DMS53 treated with DMSO at 0.1 percent for 48 hours (cell line): ENCODE measurements around the gene TRIM44.
"Not testable (repeated sequence)": the region's sequence is repeated elsewhere in the genome, so short reads cannot be mapped to it uniquely, and the experiment has no call there.

Source experiments
- DNase-seq: peaks from one replicate; lab custom pipeline; 2025; ENCODE audit not compliant: unreplicated experiment; lab: John Stamatoyannopoulos, UW

TRIM44 gene

GRCh38 chr11:35846874-35847273, 184.3 kb downstream of the TRIM44 start:
- DNase-seq = no peak

DNA sequence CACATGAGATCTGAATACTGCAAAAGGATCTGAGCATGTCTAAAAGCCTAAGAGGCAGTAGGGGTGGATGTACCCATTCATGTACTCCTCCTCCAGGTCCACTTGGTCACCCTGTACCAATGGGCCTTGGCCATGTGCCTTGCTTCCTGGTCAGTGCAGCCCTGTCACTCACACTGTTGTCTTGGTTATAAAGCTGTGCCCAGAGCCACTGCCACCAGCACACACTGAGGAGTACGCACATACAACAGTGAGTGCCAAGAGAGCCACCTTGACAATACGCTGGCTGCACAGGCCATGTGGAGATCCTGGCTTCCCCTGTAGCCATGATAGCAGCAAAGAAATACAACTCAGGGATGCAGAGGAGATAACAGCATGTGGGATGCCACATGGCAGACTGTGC, 184.9 kb downstream of the TRIM44 start:
- DNase-seq = no peak

DNA sequence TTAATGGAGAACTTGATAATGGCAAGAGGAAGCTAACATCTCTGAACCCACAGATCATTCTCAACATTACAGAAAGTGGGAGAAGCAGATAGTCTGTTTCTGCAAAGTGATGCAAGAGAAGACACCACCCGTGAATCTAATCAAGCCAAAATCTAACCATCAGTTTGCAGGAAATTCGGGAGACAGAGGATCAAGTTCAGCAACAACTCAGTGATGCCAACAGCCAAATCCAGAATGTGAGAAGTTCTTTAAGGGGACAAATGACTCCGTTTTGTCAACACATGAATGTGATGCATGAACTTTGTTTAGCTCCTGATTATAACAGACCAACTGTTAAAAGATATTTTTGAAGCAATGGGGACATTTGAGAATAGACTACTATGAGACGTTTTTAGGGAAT, 186.0 kb downstream of the TRIM44 start:
- no peak for DNase-seq

DNA sequence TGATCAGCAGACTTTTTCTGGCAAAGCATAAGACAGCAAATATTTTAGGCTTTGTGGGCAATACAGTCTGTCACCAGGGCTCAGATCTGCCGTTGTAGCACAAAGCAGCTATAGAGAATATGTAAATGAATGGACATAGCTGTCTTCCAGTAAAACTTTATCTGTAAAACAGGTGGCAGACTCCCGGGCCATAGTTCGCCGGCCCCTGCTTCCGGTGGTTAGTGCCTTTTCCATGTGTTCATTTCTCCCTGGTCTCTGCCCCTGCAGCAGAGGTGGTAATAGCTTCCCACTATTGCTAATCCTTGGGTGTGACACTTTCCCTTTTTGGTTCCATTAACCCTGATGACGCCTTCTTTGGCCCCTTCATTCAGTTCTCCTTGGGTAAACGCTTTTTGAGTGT, 187.6 kb downstream of the TRIM44 start:
- DNase-seq = no peak

DNA sequence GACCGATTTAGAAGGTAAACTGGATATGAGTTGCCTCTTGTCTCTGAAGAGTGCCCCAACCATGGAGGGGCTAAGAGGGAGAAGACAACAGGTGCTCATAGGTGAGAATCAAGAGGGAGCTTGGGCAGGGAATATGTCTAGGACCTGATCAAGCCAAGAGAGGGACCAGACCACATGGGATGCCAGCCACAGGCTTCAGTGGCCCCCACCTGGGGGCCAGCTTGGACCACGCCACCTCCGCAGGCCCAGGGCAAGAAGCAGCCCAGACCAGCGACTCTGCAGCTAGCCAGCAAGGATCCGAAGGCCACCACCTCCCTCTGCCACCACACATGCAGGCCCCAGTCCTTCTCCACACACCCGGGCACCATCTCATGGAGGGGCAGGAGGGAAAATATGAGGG, 188.8 kb downstream of the TRIM44 start:
- no peak for DNase-seq

- no peak for DNase-seq
These were observed 189.5 kb downstream of the TRIM44 start for GRCh38 chr11:35852056-35852455.

- no peak for DNase-seq
These were observed 191.4 kb downstream of the TRIM44 start for GRCh38 chr11:35853971-35854370.

DNA sequence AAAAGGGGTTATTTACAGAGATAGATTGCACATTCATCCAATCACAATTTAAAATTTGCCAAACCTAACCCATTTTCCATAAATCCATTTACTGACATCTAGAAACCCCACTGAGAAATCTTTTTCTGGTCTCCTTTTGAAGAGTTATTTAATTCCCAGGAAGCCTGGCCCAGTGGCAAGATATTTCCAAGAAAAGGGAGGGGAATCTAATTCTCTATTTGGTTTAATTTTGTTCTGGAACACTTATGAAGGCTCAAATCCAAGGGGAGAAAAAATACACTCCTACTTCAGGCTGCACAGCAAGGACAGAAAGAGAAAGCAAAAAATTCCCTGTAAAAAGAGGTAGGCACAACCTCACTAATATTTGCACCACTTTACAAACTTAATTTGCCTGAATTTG, 193.1 kb downstream of the TRIM44 start:
- DNase-seq = no peak

GRCh38 chr11:35856259-35856658, 193.7 kb downstream of the TRIM44 start:
- no peak for DNase-seq

DNA sequence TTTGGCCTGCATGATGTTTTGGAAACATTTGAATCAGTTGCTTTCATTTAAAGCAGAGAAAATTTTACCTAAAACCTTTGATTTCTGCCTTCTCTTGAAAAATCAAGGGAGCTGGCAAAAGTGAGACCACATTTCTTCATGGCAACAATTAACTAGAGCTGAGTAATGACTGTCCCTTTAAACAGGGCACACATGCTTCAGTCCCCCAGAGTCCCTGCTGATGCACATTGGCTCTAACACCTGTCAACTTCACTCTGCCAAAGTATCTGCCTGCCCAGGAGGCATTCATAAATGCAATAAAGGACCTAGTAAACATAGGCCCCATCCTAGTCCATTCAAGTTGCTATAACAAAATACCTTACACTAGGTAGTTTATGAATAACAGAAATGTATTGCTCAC, 194.2 kb downstream of the TRIM44 start:
- DNase-seq = no peak

- no peak for DNase-seq
These were observed 195.3 kb downstream of the TRIM44 start for GRCh38 chr11:35857922-35858321.

DNA sequence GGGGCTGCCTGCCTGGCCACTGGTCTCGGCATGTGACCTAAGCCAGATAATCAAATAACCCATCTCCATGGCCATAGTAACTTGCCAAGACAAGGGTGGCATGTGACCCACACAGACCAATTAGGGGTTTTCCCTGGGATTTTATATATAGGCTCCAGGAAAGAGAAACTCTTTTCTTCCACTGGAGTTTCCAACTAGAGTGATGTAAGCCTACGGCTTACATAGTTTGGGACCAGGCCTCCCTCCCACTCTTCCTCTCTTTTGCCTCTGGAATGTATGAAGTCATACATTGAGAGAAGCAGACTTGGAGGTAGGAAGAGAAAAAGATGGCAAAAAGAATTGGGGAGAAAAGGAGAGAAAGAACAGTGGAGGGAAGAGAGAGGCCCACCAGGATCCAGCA, 196.7 kb downstream of the TRIM44 start:
- DNase-seq = no peak

- not testable (repeated sequence) for DNase-seq
These were observed 197.6 kb downstream of the TRIM44 start for GRCh38 chr11:35860194-35860593.

- no peak for DNase-seq
These were observed 198.6 kb downstream of the TRIM44 start for GRCh38 chr11:35861191-35861590.

DNA sequence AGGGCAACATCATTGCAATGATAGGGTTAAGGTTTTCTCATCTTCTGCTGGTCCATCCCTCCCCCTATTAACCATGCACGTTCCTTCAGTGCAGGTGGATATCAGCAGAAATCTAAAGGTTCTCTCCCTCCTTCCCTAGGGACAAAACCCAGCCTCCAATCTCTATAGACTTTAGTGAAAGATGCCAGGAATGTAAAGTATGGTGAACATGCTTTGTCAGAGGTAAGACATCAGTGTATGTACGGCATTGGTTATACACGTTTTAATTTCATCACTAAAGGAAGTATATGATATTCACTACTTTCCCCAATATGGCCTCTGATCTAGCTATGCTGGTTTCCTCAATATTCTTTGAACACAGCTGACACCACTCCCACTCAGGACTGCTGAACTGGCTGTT, 200.1 kb downstream of the TRIM44 start:
- no peak for DNase-seq

GRCh38 chr11:35864131-35864530, 201.6 kb downstream of the TRIM44 start:
- DNase-seq = no peak

DNA sequence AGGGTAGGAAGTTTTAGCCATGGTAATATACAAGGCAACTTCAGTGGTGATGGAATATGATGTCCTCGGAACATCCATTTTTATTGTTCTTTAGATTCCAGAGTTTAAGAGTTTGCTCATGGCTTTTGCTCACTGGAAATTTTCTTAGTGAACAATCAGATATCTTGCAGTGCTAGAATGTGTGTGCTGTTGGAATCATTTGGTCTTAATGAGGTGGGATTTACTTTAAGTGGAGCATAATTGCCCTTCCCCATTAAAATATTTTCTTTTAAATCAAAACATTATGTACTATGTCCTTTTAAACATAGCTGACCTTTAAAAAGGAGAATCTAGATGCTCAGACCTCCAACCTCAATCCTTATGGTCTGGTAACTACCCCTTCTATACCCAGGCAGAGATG, 204.0 kb downstream of the TRIM44 start:
- no peak for DNase-seq
